Sigmoid colon (tissue), 4 donors: Measurements from ENCODE around the gene RAC2.

Experiments
- EP300 ChIP-seq, 4 donors: sonication (generic); formaldehyde crosslinking; IDR thresholded peaks; one replicate each; pipeline ENCODE4 v1.6.1; 2017; ENCODE audit warnings: antibody characterized with exemption in 4 of 4
- TF ChIP-seq, protein P1 (sequence below), 4 experiments: fragments of 450-650 bp in 3 of 4; fragments of 200-600 bp in 1 of 4; IDR thresholded peaks; one replicate each; pipeline ENCODE4 v1.5.1; 2016 to 2019; ENCODE audit warnings: antibody characterized with exemption in 4 of 4, mild to moderate bottlenecking in 3 of 4, moderate library complexity in 2 of 4

DNA sequence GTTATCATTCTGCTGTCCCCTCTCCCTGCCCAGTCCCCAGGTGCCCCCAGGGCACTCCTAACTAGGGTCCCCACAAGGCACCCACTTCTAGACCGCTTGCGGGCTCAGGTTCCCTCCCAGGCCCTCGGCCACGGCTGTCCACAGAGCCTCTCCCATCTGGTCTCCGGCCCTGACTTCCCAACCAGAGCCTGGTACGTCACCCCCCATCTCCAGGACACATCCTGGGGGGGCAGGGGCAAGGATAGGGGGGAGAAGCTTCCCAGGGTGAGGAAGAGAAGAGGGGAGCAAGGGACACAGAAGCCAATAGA, 32.2 kb downstream of the RAC2 start:
- TF ChIP-seq, protein P1, sequence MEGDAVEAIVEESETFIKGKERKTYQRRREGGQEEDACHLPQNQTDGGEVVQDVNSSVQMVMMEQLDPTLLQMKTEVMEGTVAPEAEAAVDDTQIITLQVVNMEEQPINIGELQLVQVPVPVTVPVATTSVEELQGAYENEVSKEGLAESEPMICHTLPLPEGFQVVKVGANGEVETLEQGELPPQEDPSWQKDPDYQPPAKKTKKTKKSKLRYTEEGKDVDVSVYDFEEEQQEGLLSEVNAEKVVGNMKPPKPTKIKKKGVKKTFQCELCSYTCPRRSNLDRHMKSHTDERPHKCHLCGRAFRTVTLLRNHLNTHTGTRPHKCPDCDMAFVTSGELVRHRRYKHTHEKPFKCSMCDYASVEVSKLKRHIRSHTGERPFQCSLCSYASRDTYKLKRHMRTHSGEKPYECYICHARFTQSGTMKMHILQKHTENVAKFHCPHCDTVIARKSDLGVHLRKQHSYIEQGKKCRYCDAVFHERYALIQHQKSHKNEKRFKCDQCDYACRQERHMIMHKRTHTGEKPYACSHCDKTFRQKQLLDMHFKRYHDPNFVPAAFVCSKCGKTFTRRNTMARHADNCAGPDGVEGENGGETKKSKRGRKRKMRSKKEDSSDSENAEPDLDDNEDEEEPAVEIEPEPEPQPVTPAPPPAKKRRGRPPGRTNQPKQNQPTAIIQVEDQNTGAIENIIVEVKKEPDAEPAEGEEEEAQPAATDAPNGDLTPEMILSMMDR (IDR thresholded peaks at IDR 0.05) = no peak
- no peak for TF ChIP-seq EP300 (IDR thresholded peaks at IDR 0.05)
